Measurements from ENCODE around the gene FGF6. TPM values are rescaled to one million over a fixed set of nuclear protein-coding genes. Genes with fewer than 3 reads are reported as not detected.

Gene FGF6
- total RNA-seq, 1 donor from 2014 or later, result not detected

GRCh38 chr12:4393211-4393610, 52.4 kb downstream of the FGF6 start:
- Histone ChIP-seq H4K20me1 (ENCODE audit: insufficient read depth, low read length) (no peaks in the 10 kb centered on the region), H3K9ac (ENCODE audit: low read length) (no peak overlapping the region), H3K4me2 (ENCODE audit: low read length) (no peak overlapping the region), H3K9me3 (ENCODE audit: insufficient read depth, low read depth, low read length) (no peaks in the 10 kb centered on the region), H3K27ac (ENCODE audit: low read depth, low read length) (no peak overlapping the region), H3K36me3 (ENCODE audit: insufficient read depth, low read length) (no peaks in the 10 kb centered on the region), H3K27me3 (ENCODE audit: insufficient read depth, low read length) (no peaks in the 10 kb centered on the region), H2AFZ (ENCODE audit: low read depth, low read length) (no peak overlapping the region), H3K4me3 (ENCODE audit: insufficient read depth, low read depth, low read length) (no peak overlapping the region), H3K4me1 (ENCODE audit: insufficient read depth, low read length) (no peaks in the 10 kb centered on the region), H3K79me2 (ENCODE audit: insufficient read depth, low read length) (no peaks in the 10 kb centered on the region)
- no peaks in the 10 kb centered on the region for H3K36me3 Mint-ChIP-seq (ENCODE audit: low read depth, unreplicated experiment)
- H3K9me3 Mint-ChIP-seq (ENCODE audit: unreplicated experiment), result peaks cover 3% of the 10 kb centered on the region
- H3K4me3 Mint-ChIP-seq (ENCODE audit: unreplicated experiment), result no peak overlapping the region
- TF ChIP-seq CTCF (IDR thresholded peaks at IDR 0.05; ENCODE audit: insufficient read depth, low read depth, low read length) (no peak), EZH2 (IDR thresholded peaks at IDR 0.05; ENCODE audit: insufficient read depth, low read length) (no peak)
- H3K27me3 Mint-ChIP-seq (ENCODE audit: low read depth, unreplicated experiment), result peaks cover 36% of the 10 kb centered on the region
- DNase-seq (ENCODE audit: low read depth), result no peak
- H3K4me1 Mint-ChIP-seq (ENCODE audit: low read depth, unreplicated experiment), result peaks cover 2% of the 10 kb centered on the region
- H3K27ac Mint-ChIP-seq (ENCODE audit: unreplicated experiment), result no peak overlapping the region
- FAIRE-seq, result no peak

GRCh38 chr12:4392223-4392742, 53.3 kb downstream of the FGF6 start:
- Histone ChIP-seq H3K27me3 (ENCODE audit: insufficient read depth, low read length) (no peaks in the 10 kb centered on the region), H3K27ac (ENCODE audit: low read depth, low read length) (no peak overlapping the region), H3K4me1 (ENCODE audit: insufficient read depth, low read length) (no peaks in the 10 kb centered on the region), H3K4me2 (ENCODE audit: low read length) (no peak overlapping the region), H3K9me3 (ENCODE audit: insufficient read depth, low read depth, low read length) (no peaks in the 10 kb centered on the region), H2AFZ (ENCODE audit: low read depth, low read length) (no peak overlapping the region), H4K20me1 (ENCODE audit: insufficient read depth, low read length) (no peaks in the 10 kb centered on the region), H3K36me3 (ENCODE audit: insufficient read depth, low read length) (no peaks in the 10 kb centered on the region), H3K4me3 (ENCODE audit: insufficient read depth, low read depth, low read length) (no peak overlapping the region), H3K9ac (ENCODE audit: low read length) (no peak overlapping the region), H3K79me2 (ENCODE audit: insufficient read depth, low read length) (no peaks in the 10 kb centered on the region)
- Mint-ChIP-seq H3K27ac (ENCODE audit: unreplicated experiment) (no peak overlapping the region), H3K36me3 (ENCODE audit: low read depth, unreplicated experiment) (no peaks in the 10 kb centered on the region), H3K9me3 (ENCODE audit: unreplicated experiment) (peaks cover 3% of the 10 kb centered on the region), H3K4me3 (ENCODE audit: unreplicated experiment) (no peak overlapping the region), H3K4me1 (ENCODE audit: low read depth, unreplicated experiment) (peaks cover 2% of the 10 kb centered on the region), H3K27me3 (ENCODE audit: low read depth, unreplicated experiment) (peaks cover 36% of the 10 kb centered on the region)
- FAIRE-seq (no peak), DNase-seq (ENCODE audit: low read depth) (no peak)
- no peak for TF ChIP-seq EZH2 (IDR thresholded peaks at IDR 0.05; ENCODE audit: insufficient read depth, low read length)
- no peak for TF ChIP-seq CTCF (IDR thresholded peaks at IDR 0.05; ENCODE audit: insufficient read depth, low read depth, low read length)

- no peak for DNase-seq (ENCODE audit: low read depth)
- Histone ChIP-seq H2AFZ (ENCODE audit: low read depth, low read length) (no peak overlapping the region), H3K79me2 (ENCODE audit: insufficient read depth, low read length) (no peaks in the 10 kb centered on the region), H3K36me3 (ENCODE audit: insufficient read depth, low read length) (no peaks in the 10 kb centered on the region), H3K27me3 (ENCODE audit: insufficient read depth, low read length) (no peaks in the 10 kb centered on the region), H3K4me3 (ENCODE audit: insufficient read depth, low read depth, low read length) (no peak overlapping the region), H3K4me1 (ENCODE audit: insufficient read depth, low read length) (no peaks in the 10 kb centered on the region), H3K9ac (ENCODE audit: low read length) (no peak overlapping the region), H4K20me1 (ENCODE audit: insufficient read depth, low read length) (no peaks in the 10 kb centered on the region), H3K4me2 (ENCODE audit: low read length) (no peak overlapping the region), H3K27ac (ENCODE audit: low read depth, low read length) (no peak overlapping the region), H3K9me3 (ENCODE audit: insufficient read depth, low read depth, low read length) (no peaks in the 10 kb centered on the region)
- Mint-ChIP-seq H3K27me3 (ENCODE audit: low read depth, unreplicated experiment) (peaks cover 21% of the 10 kb centered on the region), H3K27ac (ENCODE audit: unreplicated experiment) (no peak overlapping the region), H3K4me3 (ENCODE audit: unreplicated experiment) (no peak overlapping the region), H3K36me3 (ENCODE audit: low read depth, unreplicated experiment) (no peaks in the 10 kb centered on the region), H3K4me1 (ENCODE audit: low read depth, unreplicated experiment) (peaks cover 2% of the 10 kb centered on the region), H3K9me3 (ENCODE audit: unreplicated experiment) (peaks cover 3% of the 10 kb centered on the region)
- FAIRE-seq, result no peak
- TF ChIP-seq EZH2 (IDR thresholded peaks at IDR 0.05; ENCODE audit: insufficient read depth, low read length), result no peak
- TF ChIP-seq CTCF (IDR thresholded peaks at IDR 0.05; ENCODE audit: insufficient read depth, low read depth, low read length), result no peak
These were observed 57.0 kb downstream of the FGF6 start for GRCh38 chr12:4388662-4389061.
